Measurements from ENCODE around the gene CEACAM20. TPM values are rescaled to one million over a fixed set of nuclear protein-coding genes. Genes with fewer than 3 reads are reported as not detected.

Gene CEACAM20
- polyA plus RNA-seq, 1 donor from 2014 or later = not detected

GRCh38 chr19:44548736-44549135, 19.3 kb upstream of the CEACAM20 start:
- Histone ChIP-seq H4K20me1 (ENCODE audit: insufficient read depth) (no peaks in the 10 kb centered on the region), H3K79me2 (replicated peaks; ENCODE audit: insufficient read depth, low read length) (no peaks in the 10 kb centered on the region), H3K27me3 (ENCODE audit: insufficient read depth, low read depth, low read length) (no peaks in the 10 kb centered on the region), H3K4me3 (ENCODE audit: low read length) (no peak overlapping the region), H3F3A (ENCODE audit: insufficient read depth, low read length, poor library complexity, severe bottlenecking) (no peaks in the 10 kb centered on the region), H3K27ac (ENCODE audit: low read length) (no peak overlapping the region), H3K4me2 (ENCODE audit: low read length) (no peak overlapping the region), H3K36me3 (ENCODE audit: insufficient read depth, low read length) (no peaks in the 10 kb centered on the region), H3K9ac (ENCODE audit: low read length) (no peak overlapping the region), H3K9me3 (ENCODE audit: low read length) (no peaks in the 10 kb centered on the region), H2AFZ (ENCODE audit: low read depth, low read length) (no peak overlapping the region), H3K9me2 (ENCODE audit: insufficient read depth, low read length) (no peaks in the 10 kb centered on the region)
- TF ChIP-seq CTCF (IDR thresholded peaks at IDR 0.05; ENCODE audit: poor library complexity, severe bottlenecking) = no peak
- no peak for TF ChIP-seq TAF1 (IDR thresholded peaks at IDR 0.05; ENCODE audit: low read depth)
- TF ChIP-seq EZH2 (IDR thresholded peaks at IDR 0.05; ENCODE audit: borderline replicate concordance, insufficient read depth, low read length, poor library complexity, severe bottlenecking) = no peak
- no peak for TF ChIP-seq MXI1 (conservative IDR thresholded peaks at IDR 0.05; ENCODE audit: poor library complexity, severe bottlenecking)
- no peak for TF ChIP-seq EP300 (conservative IDR thresholded peaks at IDR 0.05; ENCODE audit: poor library complexity, severe bottlenecking)
- no peak for TF ChIP-seq SMC3 (conservative IDR thresholded peaks at IDR 0.05; ENCODE audit: poor library complexity)
- TF ChIP-seq POLR2AphosphoS5 (IDR thresholded peaks at IDR 0.05) = no peak
- TF ChIP-seq REST (IDR thresholded peaks at IDR 0.05; ENCODE audit: borderline replicate concordance) = no peak
- no peak for TF ChIP-seq RAD21 (conservative IDR thresholded peaks at IDR 0.05)

GRCh38 chr19:44544031-44544430, 14.6 kb upstream of the CEACAM20 start:
- Histone ChIP-seq H3K9me3 (ENCODE audit: low read length) (no peaks in the 10 kb centered on the region), H3K4me2 (ENCODE audit: low read length) (no peak overlapping the region)
- TF ChIP-seq REST (IDR thresholded peaks at IDR 0.05; ENCODE audit: borderline replicate concordance) (no peak), RAD21 (conservative IDR thresholded peaks at IDR 0.05) (no peak), EZH2 (IDR thresholded peaks at IDR 0.05; ENCODE audit: borderline replicate concordance, insufficient read depth, low read length, poor library complexity, severe bottlenecking) (no peak), POLR2AphosphoS5 (IDR thresholded peaks at IDR 0.05) (no peak), CTCF (IDR thresholded peaks at IDR 0.05; ENCODE audit: poor library complexity, severe bottlenecking) (no peak), TAF1 (IDR thresholded peaks at IDR 0.05; ENCODE audit: low read depth) (no peak), MXI1 (conservative IDR thresholded peaks at IDR 0.05; ENCODE audit: poor library complexity, severe bottlenecking) (no peak), SMC3 (conservative IDR thresholded peaks at IDR 0.05; ENCODE audit: poor library complexity) (no peak), EP300 (conservative IDR thresholded peaks at IDR 0.05; ENCODE audit: poor library complexity, severe bottlenecking) (no peak)

More at GRCh38 chr19:44544031-44544430, 14.6 kb upstream of the CEACAM20 start:
- Histone ChIP-seq H4K20me1 (ENCODE audit: insufficient read depth) (no peaks in the 10 kb centered on the region), H3K9me2 (ENCODE audit: insufficient read depth, low read length) (no peaks in the 10 kb centered on the region), H3F3A (ENCODE audit: insufficient read depth, low read length, poor library complexity, severe bottlenecking) (no peaks in the 10 kb centered on the region), H3K4me3 (ENCODE audit: low read length) (no peak overlapping the region), H3K79me2 (replicated peaks; ENCODE audit: insufficient read depth, low read length) (no peaks in the 10 kb centered on the region), H3K27me3 (ENCODE audit: insufficient read depth, low read depth, low read length) (no peaks in the 10 kb centered on the region), H3K27ac (ENCODE audit: low read length) (no peak overlapping the region), H3K9ac (ENCODE audit: low read length) (no peak overlapping the region), H2AFZ (ENCODE audit: low read depth, low read length) (no peak overlapping the region), H3K36me3 (ENCODE audit: insufficient read depth, low read length) (no peaks in the 10 kb centered on the region)

All from neural cell (in vitro differentiated cells).